Panc1 (cell line): ENCODE data around the gene SFI1.

Experiments
- POLR2AphosphoS5 ChIP-seq: IDR thresholded peaks from 2 replicates; pipeline ENCODE4 v1.6.1; 2012; ENCODE audit warnings: mild to moderate bottlenecking, low read depth, low read length, moderate library complexity
- TF ChIP-seq, protein P1 (sequence below): fragments of 450-650 bp; IDR thresholded peaks from 2 replicates; pipeline ENCODE4 v1.5.1; 2017; ENCODE audit warnings: mild to moderate bottlenecking

DNA sequence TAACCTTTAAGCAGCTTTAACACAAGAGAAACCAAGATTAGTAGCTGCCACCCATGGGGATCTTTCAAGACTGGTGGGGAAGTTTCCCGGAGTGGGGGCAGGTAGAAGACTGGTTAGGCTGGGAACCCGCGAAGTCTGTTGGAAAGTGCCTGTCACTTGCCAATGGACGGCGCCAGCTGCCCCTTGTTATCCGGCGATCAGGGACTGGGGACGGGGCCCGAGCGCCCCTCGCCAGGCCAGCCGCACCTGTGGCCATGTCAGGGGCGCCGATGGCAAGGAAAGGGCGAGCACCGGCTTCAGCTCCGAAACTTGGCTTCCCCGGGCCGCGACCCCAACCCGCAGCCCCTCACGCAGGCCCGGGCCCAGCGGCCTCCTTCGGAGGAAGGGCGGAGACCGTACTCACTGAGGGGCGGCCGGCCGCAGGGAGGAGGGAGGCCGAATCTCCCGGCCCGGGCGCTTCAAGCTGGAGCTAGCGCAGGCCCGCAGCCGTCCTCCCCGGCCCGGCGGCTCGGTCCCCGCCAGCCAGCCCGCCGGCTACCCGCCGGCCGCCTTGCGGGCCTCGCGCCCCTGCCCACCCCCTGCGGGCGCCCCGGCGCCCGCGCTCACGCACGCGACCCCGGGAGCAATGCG is 7.2 kb upstream of the SFI1 start:
- TF ChIP-seq, protein P1, sequence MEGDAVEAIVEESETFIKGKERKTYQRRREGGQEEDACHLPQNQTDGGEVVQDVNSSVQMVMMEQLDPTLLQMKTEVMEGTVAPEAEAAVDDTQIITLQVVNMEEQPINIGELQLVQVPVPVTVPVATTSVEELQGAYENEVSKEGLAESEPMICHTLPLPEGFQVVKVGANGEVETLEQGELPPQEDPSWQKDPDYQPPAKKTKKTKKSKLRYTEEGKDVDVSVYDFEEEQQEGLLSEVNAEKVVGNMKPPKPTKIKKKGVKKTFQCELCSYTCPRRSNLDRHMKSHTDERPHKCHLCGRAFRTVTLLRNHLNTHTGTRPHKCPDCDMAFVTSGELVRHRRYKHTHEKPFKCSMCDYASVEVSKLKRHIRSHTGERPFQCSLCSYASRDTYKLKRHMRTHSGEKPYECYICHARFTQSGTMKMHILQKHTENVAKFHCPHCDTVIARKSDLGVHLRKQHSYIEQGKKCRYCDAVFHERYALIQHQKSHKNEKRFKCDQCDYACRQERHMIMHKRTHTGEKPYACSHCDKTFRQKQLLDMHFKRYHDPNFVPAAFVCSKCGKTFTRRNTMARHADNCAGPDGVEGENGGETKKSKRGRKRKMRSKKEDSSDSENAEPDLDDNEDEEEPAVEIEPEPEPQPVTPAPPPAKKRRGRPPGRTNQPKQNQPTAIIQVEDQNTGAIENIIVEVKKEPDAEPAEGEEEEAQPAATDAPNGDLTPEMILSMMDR, result no peak
- TF ChIP-seq POLR2AphosphoS5, result no peak
